GM12878 (cell line): ENCODE results near the gene HCRTR2. TPM values are rescaled to one million over a fixed set of nuclear protein-coding genes. Genes with fewer than 3 reads are reported as not detected.

Source experiments
- ATAC-seq: fragments of 200-7000 bp; cut with Tn5 transposase; 3 replicates; pipeline ENCODE4 v1.9.1; 2020; ENCODE audit warnings: mild to moderate bottlenecking, moderate library complexity
- BruUV-seq: library from RNA; stranded (reverse); fragments of 400-500 nt; replicated peaks from 2 replicates; lab custom pipeline; 2021; lab: Mats Ljungman, UMichigan
- CTCF ChIA-PET: fragments of 300-600 bp; sonication (Branson Sonifier 250); formaldehyde crosslinking; extraction: SDS; loops from one replicate; lab custom pipeline; 2021; ENCODE audit warnings: inconsistent platforms; lab: Yijun Ruan, JAX
- POLR2A ChIA-PET: fragments of 350-600 bp; formaldehyde crosslinking; extraction: SDS; loops from one replicate; lab custom pipeline; 2021; ENCODE audit warnings: inconsistent platforms; lab: Charles Lee
- RAD21 ChIA-PET: fragments of 300-600 bp; sonication (Branson Sonifier 250); formaldehyde crosslinking; loops from one replicate; lab custom pipeline; 2023; ENCODE audit warnings: antibody characterized with exemption; ENCODE audit not compliant: unreplicated experiment; lab: Charles Lee
- SMC1A ChIA-PET: fragments of 300-600 bp; sonication (Branson Sonifier 250); formaldehyde crosslinking; loops from one replicate; lab custom pipeline; 2023; ENCODE audit not compliant: unreplicated experiment, uncharacterized antibody; lab: Charles Lee
- DNase-seq: peaks from one replicate; pipeline ENCODE4 v3.0.0-alpha.2; 2011; ENCODE audit warnings: low read depth, low spot score
- FAIRE-seq: peaks from 3 replicates; lab custom pipeline; 2011; peaks lifted over from hg19 to GRCh38; lab: Jason Lieb, UNC
- H2AFZ ChIP-seq: 2 replicates; pipeline ENCODE4 v1.6.0; 2011; ENCODE audit warnings: low read depth, low read length, control low read depth; ENCODE audit not compliant: control insufficient read depth
- H3K27ac ChIP-seq: 2 replicates; pipeline ENCODE4 v1.5.1; 2011; ENCODE audit warnings: control low read depth; ENCODE audit not compliant: control insufficient read depth, insufficient read depth
- H3K27me3 ChIP-seq, 2 experiments: replicated peaks in 1 of 2; 2 replicates each; pipeline versions ENCODE4 v1.6.0 to v1.6.1; 2011; ENCODE audit warnings: low read length in 1 of 2; ENCODE audit not compliant: control insufficient read depth in 2 of 2, insufficient read depth in 2 of 2
- H3K36me3 ChIP-seq, 2 experiments: 2 replicates each; pipeline ENCODE4 v1.5.1; 2011; ENCODE audit warnings: low read length in 1 of 2; ENCODE audit not compliant: control insufficient read depth in 2 of 2, insufficient read depth in 2 of 2
- H3K4me1 ChIP-seq: 2 replicates; pipeline ENCODE4 v1.6.1; 2011; ENCODE audit warnings: mild to moderate bottlenecking, low read length, moderate library complexity, mixed read lengths; ENCODE audit not compliant: control insufficient read depth, insufficient read depth
- H3K4me2 ChIP-seq: 2 replicates; pipeline ENCODE4 v1.6.0; 2011; ENCODE audit warnings: control low read depth; ENCODE audit not compliant: control insufficient read depth, insufficient read depth
- H3K4me3 ChIP-seq: fragments of 200-600 bp; sonication (generic); 2 replicates; pipeline ENCODE4 v1.5.1; 2016
- H3K79me2 ChIP-seq: 2 replicates; pipeline ENCODE4 v1.6.0; 2011; ENCODE audit warnings: low read length; ENCODE audit not compliant: control insufficient read depth, insufficient read depth
- H3K9ac ChIP-seq: 2 replicates; pipeline ENCODE4 v1.8.0; 2011; ENCODE audit warnings: low read length, control low read depth, mixed read lengths; ENCODE audit not compliant: control insufficient read depth, insufficient read depth
- H3K9me3 ChIP-seq: replicated peaks from 3 replicates; pipeline ENCODE4 v1.5.1; 2011; ENCODE audit warnings: mild to moderate bottlenecking, low read length; ENCODE audit not compliant: control insufficient read depth, insufficient read depth
- H4K20me1 ChIP-seq: 2 replicates; pipeline ENCODE4 v1.6.0; 2011; ENCODE audit not compliant: control insufficient read depth, insufficient read depth
- CHD1 ChIP-seq: IDR thresholded peaks from 2 replicates; pipeline ENCODE4 v1.6.1; 2012; ENCODE audit warnings: low read depth, low read length, improper control_type of control experiment
- CREB1 ChIP-seq: IDR thresholded peaks from 2 replicates; pipeline ENCODE4 v1.6.1; 2012; ENCODE audit warnings: low read depth, mild to moderate bottlenecking, inconsistent platforms
- IKZF2 ChIP-seq, 2 experiments: fragments of 450-650 bp; IDR thresholded peaks; 2 replicates each; pipeline ENCODE4 v1.6.1; 2017; ENCODE audit warnings: mild to moderate bottlenecking in 2 of 2, moderate library complexity in 2 of 2
- KDM1A ChIP-seq: fragments of 200-600 bp; sonication (generic); IDR thresholded peaks from 2 replicates; pipeline ENCODE4 v1.6.1; 2016; ENCODE audit warnings: borderline replicate concordance
- MYC ChIP-seq: IDR thresholded peaks from 2 replicates; pipeline ENCODE4 v1.6.1; 2011; ENCODE audit warnings: mild to moderate bottlenecking, low read length, moderate library complexity, inconsistent platforms; ENCODE audit not compliant: insufficient read depth, insufficient replicate concordance, insufficient read length, severe bottlenecking
- POU2F2 ChIP-seq: IDR thresholded peaks from 3 replicates; pipeline ENCODE4 v1.6.1; 2011; ENCODE audit warnings: low read depth, mild to moderate bottlenecking, low read length, borderline replicate concordance
- RB1 ChIP-seq: fragments of 450-650 bp; formaldehyde crosslinking; IDR thresholded peaks from 2 replicates; pipeline ENCODE4 v1.6.1; 2017; ENCODE audit warnings: mild to moderate bottlenecking, borderline replicate concordance
- STAT1 ChIP-seq: fragments of 450-650 bp; conservative IDR thresholded peaks from 2 replicates; pipeline ENCODE4 v1.6.1; 2014; ENCODE audit warnings: antibody characterized with exemption, mild to moderate bottlenecking
- STAT3 ChIP-seq: IDR thresholded peaks from 2 replicates; pipeline ENCODE4 v1.6.1; 2011; ENCODE audit warnings: low read depth, low read length, improper control_type of control experiment
- YBX1 ChIP-seq: fragments of 450-650 bp; IDR thresholded peaks from 2 replicates; pipeline ENCODE4 v1.6.1; 2016; ENCODE audit warnings: antibody characterized with exemption
- ZNF384 ChIP-seq: IDR thresholded peaks from 2 replicates; pipeline ENCODE4 v1.6.1; 2012; ENCODE audit warnings: low read depth, mild to moderate bottlenecking, low read length, improper control_type of control experiment, borderline replicate concordance
- WGBS: methylation state at CpG from one replicate; pipeline ENCODE4 v1.1.6; 2016; ENCODE audit warnings: low lambda C conversion rate; ENCODE audit not compliant: insufficient replicate concordance, insufficient coverage; ENCODE audit errors: missing lambda C conversion rate; 5-methylcytosine and 5-hydroxymethylcytosine counted together
- in situ Hi-C: fragments of 300-500 bp; cut with MboI; formaldehyde crosslinking; loops from 9 replicates; pipeline ENCODE4 v1.14.3; 2018; ENCODE audit warnings: mixed read lengths
- intact Hi-C: fragments of 100-400 bp; cut with micrococcal nuclease; formaldehyde crosslinking; loops from one replicate; pipeline ENCODE4 v1.14.2; 2022; ENCODE audit not compliant: unreplicated experiment
- polyA plus RNA-seq, 11 experiments: library from polyadenylated mRNA; depleted of rRNA in 4 of 11; unstranded in 6 of 11; stranded (reverse) in 5 of 11; fragments of >200 nt; fragmentation: Nextera tagmentation in 4 of 11; fragmentation: Illumina TruSeq in 1 of 11; extraction: Ambion mirVana in 4 of 11; extraction: Trizol in 1 of 11; gene quantifications; 1 replicate in 1 of 11; 2 replicates in 10 of 11; pipeline versions ENCODE4 v1.2.1 to v1.2.3, GENCODE V29; 2011 to 2016; ENCODE audit warnings: inconsistent platforms in 2 of 11, missing spikeins in 2 of 11, low read depth in 1 of 11
- total RNA-seq, 4 experiments: library from RNA; depleted of rRNA in 3 of 4; stranded (reverse); fragments of >200 nt in 3 of 4; fragmentation: Illumina TruSeq in 1 of 4; extraction: Trizol in 1 of 4; gene quantifications; 2 replicates each; pipeline versions ENCODE4 v1.2.1 to v1.2.3, GENCODE V29; 2013 to 2021
- TF ChIP-seq, protein P1 (sequence below): fragments of 450-650 bp; IDR thresholded peaks from 2 replicates; pipeline ENCODE4 v1.6.1; 2016; ENCODE audit warnings: mild to moderate bottlenecking
- TF ChIP-seq, protein P2 (sequence below): fragments of 450-650 bp; IDR thresholded peaks from 2 replicates; pipeline ENCODE4 v1.6.1; 2017; ENCODE audit warnings: mild to moderate bottlenecking, moderate library complexity

The HCRTR2 gene
- total and polyA plus RNA-seq, 10 of the 15 experiments (the other 5 are each of a cell fraction or from before 2014, with no cell fraction given): not detected

DNA sequence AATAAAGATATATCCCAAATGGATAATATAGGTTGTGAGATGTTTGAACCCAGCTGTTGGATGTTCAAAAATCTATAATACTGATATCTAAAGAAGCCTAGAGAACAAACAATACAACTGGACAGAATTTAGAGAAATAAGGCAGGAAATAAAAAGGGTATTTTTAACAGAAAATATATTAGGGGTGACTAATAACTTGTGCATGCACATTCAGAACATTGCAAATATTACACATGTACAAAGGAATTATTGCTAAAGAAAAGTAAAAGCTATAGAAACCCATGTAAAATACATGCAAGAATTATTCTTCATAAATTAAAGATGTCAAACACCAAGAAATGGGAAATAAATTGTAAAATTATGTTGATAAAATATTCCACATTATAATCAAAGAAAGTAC, 32.7 kb upstream of the HCRTR2 start:
- Histone ChIP-seq H3K9ac (no peak overlapping the region), H2AFZ (no peak overlapping the region), H3K79me2 (no peaks in the 10 kb centered on the region), H3K9me3 (no peaks in the 10 kb centered on the region), H3K36me3 (no peaks in the 10 kb centered on the region), H3K4me3 (no peak overlapping the region), H3K27ac (no peak overlapping the region), H3K4me1 (no peaks in the 10 kb centered on the region), H3K27me3 (no peaks in the 10 kb centered on the region), H3K4me2 (no peak overlapping the region), H4K20me1 (no peaks in the 10 kb centered on the region)
- POLR2A ChIA-PET: no interaction called here
- TF ChIP-seq STAT1 (no peak), YBX1 (no peak), IKZF2 (IDR thresholded peaks at IDR 0.05) (no peak), STAT3 (no peak), CHD1 (no peak), POU2F2 (no peak)
- TF ChIP-seq, protein P1, sequence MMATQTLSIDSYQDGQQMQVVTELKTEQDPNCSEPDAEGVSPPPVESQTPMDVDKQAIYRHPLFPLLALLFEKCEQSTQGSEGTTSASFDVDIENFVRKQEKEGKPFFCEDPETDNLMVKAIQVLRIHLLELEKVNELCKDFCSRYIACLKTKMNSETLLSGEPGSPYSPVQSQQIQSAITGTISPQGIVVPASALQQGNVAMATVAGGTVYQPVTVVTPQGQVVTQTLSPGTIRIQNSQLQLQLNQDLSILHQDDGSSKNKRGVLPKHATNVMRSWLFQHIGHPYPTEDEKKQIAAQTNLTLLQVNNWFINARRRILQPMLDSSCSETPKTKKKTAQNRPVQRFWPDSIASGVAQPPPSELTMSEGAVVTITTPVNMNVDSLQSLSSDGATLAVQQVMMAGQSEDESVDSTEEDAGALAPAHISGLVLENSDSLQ: no peak
- ATAC-seq (no peak), DNase-seq (no peak), FAIRE-seq (no peak)
- in situ Hi-C loops (no loop called here), intact Hi-C loops (no loop called here)
- BruUV-seq: no TSS peak
- CTCF ChIA-PET: interaction anchor here (0.7 to 1.0 kb wide), 2 partner anchors 10 to 911 kb away, joined by 3 to 4 read pairs; no protein-coding TSS in a partner anchor
- RAD21 ChIA-PET: no interaction called here
- SMC1A ChIA-PET: no interaction called here

DNA sequence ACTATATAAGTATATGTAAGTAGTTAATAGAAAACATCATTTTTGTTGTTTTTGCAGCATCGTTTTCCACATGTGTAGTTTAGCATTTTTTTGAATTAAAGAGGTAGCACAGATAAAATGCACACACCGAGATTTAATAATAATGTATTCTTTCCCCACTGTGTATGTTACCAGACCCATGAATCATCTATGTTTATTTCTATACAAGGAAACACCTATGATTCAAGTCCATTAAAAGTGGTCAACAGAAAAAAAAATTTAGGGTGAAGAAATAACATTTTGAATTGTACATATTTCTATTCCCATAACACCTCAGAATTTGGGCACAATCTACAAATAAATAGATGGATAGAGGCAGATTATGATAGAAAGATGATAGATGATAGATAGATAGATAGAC, 31.7 kb upstream of the HCRTR2 start:
- SMC1A ChIA-PET: no interaction called here

More for the DNA sequence above, 31.7 kb upstream of the HCRTR2 start:
- Histone ChIP-seq H3K36me3 (no peaks in the 10 kb centered on the region), H3K4me2 (no peak overlapping the region), H3K4me1 (no peaks in the 10 kb centered on the region), H3K9ac (no peak overlapping the region), H3K79me2 (no peaks in the 10 kb centered on the region), H3K27ac (no peak overlapping the region), H4K20me1 (no peaks in the 10 kb centered on the region), H3K4me3 (no peak overlapping the region), H3K9me3 (no peaks in the 10 kb centered on the region), H3K27me3 (no peaks in the 10 kb centered on the region), H2AFZ (no peak overlapping the region)
- DNase-seq (no peak), ATAC-seq (no peak), FAIRE-seq (no peak)
- RAD21 ChIA-PET: no interaction called here
- intact Hi-C loops: no loop called here
- 17% methylated on average over 2 of the region's 2 CpGs for WGBS
- BruUV-seq: no TSS peak
- TF ChIP-seq KDM1A: no peak
- TF ChIP-seq MYC: no peak
- no peak for TF ChIP-seq ZNF384
- TF ChIP-seq, protein P2, sequence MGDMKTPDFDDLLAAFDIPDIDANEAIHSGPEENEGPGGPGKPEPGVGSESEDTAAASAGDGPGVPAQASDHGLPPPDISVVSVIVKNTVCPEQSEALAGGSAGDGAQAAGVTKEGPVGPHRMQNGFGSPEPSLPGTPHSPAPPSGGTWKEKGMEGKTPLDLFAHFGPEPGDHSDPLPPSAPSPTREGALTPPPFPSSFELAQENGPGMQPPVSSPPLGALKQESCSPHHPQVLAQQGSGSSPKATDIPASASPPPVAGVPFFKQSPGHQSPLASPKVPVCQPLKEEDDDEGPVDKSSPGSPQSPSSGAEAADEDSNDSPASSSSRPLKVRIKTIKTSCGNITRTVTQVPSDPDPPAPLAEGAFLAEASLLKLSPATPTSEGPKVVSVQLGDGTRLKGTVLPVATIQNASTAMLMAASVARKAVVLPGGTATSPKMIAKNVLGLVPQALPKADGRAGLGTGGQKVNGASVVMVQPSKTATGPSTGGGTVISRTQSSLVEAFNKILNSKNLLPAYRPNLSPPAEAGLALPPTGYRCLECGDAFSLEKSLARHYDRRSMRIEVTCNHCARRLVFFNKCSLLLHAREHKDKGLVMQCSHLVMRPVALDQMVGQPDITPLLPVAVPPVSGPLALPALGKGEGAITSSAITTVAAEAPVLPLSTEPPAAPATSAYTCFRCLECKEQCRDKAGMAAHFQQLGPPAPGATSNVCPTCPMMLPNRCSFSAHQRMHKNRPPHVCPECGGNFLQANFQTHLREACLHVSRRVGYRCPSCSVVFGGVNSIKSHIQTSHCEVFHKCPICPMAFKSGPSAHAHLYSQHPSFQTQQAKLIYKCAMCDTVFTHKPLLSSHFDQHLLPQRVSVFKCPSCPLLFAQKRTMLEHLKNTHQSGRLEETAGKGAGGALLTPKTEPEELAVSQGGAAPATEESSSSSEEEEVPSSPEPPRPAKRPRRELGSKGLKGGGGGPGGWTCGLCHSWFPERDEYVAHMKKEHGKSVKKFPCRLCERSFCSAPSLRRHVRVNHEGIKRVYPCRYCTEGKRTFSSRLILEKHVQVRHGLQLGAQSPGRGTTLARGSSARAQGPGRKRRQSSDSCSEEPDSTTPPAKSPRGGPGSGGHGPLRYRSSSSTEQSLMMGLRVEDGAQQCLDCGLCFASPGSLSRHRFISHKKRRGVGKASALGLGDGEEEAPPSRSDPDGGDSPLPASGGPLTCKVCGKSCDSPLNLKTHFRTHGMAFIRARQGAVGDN: no peak
- TF ChIP-seq CREB1: no peak
- TF ChIP-seq RB1: no peak
- CTCF ChIA-PET: no interaction called here
- in situ Hi-C loops: no loop called here
- POLR2A ChIA-PET: no interaction called here
